HG03469 (cell line): Measurements from ENCODE around the gene PRAMEF4.
"Not testable (repeated sequence)": the region's sequence is repeated elsewhere in the genome, so short reads cannot be mapped to it uniquely, and the experiment has no call there.

Source experiments
- ATAC-seq: cut with Tn5 transposase; IDR thresholded peaks from one replicate; pipeline ENCODE4 v1.9.1; 2021; ENCODE audit warnings: mild to moderate bottlenecking, moderate library complexity, moderate number of reproducible peaks; ENCODE audit not compliant: unreplicated experiment

The PRAMEF4 gene

GRCh38 chr1:12886101-12886500, at the start of gene PRAMEF4:
PRAMEF4 (minus strand) TSS chr1:12886201; CDS start chr1:12883394, 2,807 bp downstream.
- not testable (repeated sequence) for ATAC-seq

GRCh38 chr1:12924368-12924767, 38.4 kb upstream of the PRAMEF4 start:
- not testable (repeated sequence) for ATAC-seq

GRCh38 chr1:12921749-12922148, 35.7 kb upstream of the PRAMEF4 start:
- ATAC-seq = not testable (repeated sequence)

- not testable (repeated sequence) for ATAC-seq
Observed at GRCh38 chr1:12916310-12916709, 30.3 kb upstream of the PRAMEF4 start, which contains the start of gene PRAMEF7. PRAMEF7 (plus strand) TSS chr1:12916610; CDS start chr1:12917693, 1,083 bp downstream.

GRCh38 chr1:12903793-12904572, 18.0 kb upstream of the PRAMEF4 start:
- ATAC-seq = not testable (repeated sequence)

GRCh38 chr1:12899186-12899585, 13.2 kb upstream of the PRAMEF4 start:
- ATAC-seq = not testable (repeated sequence)

- not testable (repeated sequence) for ATAC-seq
Observed at GRCh38 chr1:12898170-12898569, 12.2 kb upstream of the PRAMEF4 start, which contains the start of gene PRAMEF10. PRAMEF10 (minus strand) TSS chr1:12898270; CDS start chr1:12895847, 2,423 bp downstream.

- not testable (repeated sequence) for ATAC-seq
Observed at GRCh38 chr1:12878453-12878852, 7.5 kb downstream of the PRAMEF4 start.

GRCh38 chr1:12863131-12863880, 22.7 kb downstream of the PRAMEF4 start:
- ATAC-seq = not testable (repeated sequence)

GRCh38 chr1:12856786-12857185, 29.2 kb downstream of the PRAMEF4 start, which contains the start of gene PRAMEF2:
PRAMEF2 (plus strand) TSS chr1:12857086; CDS start chr1:12859010, 1,924 bp downstream.
- not testable (repeated sequence) for ATAC-seq

GRCh38 chr1:12851779-12852178, 34.2 kb downstream of the PRAMEF4 start:
- ATAC-seq = no peak

- not testable (repeated sequence) for ATAC-seq
Observed at GRCh38 chr1:12848620-12849019, 37.4 kb downstream of the PRAMEF4 start, which contains the start of gene HNRNPCL1. HNRNPCL1 (minus strand) TSS chr1:12848720; CDS start chr1:12848289, 431 bp downstream.

GRCh38 chr1:12833251-12833650, 52.8 kb downstream of the PRAMEF4 start:
- not testable (repeated sequence) for ATAC-seq

GRCh38 chr1:12831310-12831709, 54.7 kb downstream of the PRAMEF4 start, which contains the start of gene PRAMEF11:
PRAMEF11 (minus strand) TSS chr1:12831410; CDS start chr1:12828789, 2,621 bp downstream.
- not testable (repeated sequence) for ATAC-seq
